ENCODE results near the gene DAB2IP. TPM values are rescaled to one million over a fixed set of nuclear protein-coding genes. Genes with fewer than 3 reads are reported as not detected.

The DAB2IP gene
- total and polyA plus RNA-seq, 2 donors (not counting 1 experiment from before 2014, with no cell fraction given): 14.6 to 16.5 TPM

DNA sequence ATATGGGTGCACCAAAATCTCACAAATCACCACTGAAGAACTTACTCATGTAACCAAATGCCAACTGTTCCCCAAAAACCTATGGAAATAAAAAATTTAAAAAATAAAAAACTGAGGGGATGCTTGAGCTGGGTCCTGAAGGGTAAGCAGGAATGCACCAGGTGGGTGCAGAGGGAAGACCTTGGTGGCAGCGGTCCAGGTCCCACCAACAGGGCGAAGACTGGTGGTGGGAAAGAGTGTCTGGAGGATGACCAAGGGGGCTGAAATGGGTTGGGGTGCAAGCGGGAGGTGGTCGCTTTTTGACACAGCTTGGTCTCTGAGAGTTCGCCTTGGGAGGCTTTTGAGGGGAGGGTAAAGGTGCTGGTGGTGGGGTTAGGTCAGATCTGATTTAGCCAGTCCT lies 3.3 kb upstream of the DAB2IP start:
- Histone ChIP-seq H3K4me1 (ENCODE audit: control insufficient read depth, extremely low read depth, insufficient read depth, low read length) (peaks cover 6% of the 10 kb centered on the region), H3K4me2 (ENCODE audit: extremely low read depth, insufficient read depth, low read length) (no peak overlapping the region), H3K36me3 (ENCODE audit: control insufficient read depth, insufficient read depth, low read length) (no peaks in the 10 kb centered on the region), H4K20me1 (ENCODE audit: control insufficient read depth, extremely low read depth, insufficient read depth, low read length) (no peaks in the 10 kb centered on the region), H2AFZ (ENCODE audit: low read length) (no peak overlapping the region), H3K27ac (ENCODE audit: insufficient read depth, low read length) (no peak overlapping the region), H3K79me2 (ENCODE audit: control insufficient read depth, insufficient read depth, low read length) (no peaks in the 10 kb centered on the region), H3K27me3 (ENCODE audit: control insufficient read depth, insufficient read depth, low read length) (peaks cover 27% of the 10 kb centered on the region), H3K4me3 (replicated peaks in 1 of 4; ENCODE audit: control extremely low read depth in 1 of 4, insufficient read depth in 1 of 4, low read depth in 3 of 4, low read length in 4 of 4) (no peak overlapping the region), H3K9ac (ENCODE audit: insufficient read depth, low read length) (no peak overlapping the region), H3K9me3 (ENCODE audit: control insufficient read depth, insufficient read depth, low read depth, low read length) (no peaks in the 10 kb centered on the region)
- DNase-seq (ENCODE audit: low read depth in 2 of 2): no peak
- no peak for TF ChIP-seq EZH2 (IDR thresholded peaks at IDR 0.05; ENCODE audit: low read length, missing control alignments)
- TF ChIP-seq, protein P1, sequence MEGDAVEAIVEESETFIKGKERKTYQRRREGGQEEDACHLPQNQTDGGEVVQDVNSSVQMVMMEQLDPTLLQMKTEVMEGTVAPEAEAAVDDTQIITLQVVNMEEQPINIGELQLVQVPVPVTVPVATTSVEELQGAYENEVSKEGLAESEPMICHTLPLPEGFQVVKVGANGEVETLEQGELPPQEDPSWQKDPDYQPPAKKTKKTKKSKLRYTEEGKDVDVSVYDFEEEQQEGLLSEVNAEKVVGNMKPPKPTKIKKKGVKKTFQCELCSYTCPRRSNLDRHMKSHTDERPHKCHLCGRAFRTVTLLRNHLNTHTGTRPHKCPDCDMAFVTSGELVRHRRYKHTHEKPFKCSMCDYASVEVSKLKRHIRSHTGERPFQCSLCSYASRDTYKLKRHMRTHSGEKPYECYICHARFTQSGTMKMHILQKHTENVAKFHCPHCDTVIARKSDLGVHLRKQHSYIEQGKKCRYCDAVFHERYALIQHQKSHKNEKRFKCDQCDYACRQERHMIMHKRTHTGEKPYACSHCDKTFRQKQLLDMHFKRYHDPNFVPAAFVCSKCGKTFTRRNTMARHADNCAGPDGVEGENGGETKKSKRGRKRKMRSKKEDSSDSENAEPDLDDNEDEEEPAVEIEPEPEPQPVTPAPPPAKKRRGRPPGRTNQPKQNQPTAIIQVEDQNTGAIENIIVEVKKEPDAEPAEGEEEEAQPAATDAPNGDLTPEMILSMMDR (conservative IDR thresholded peaks at IDR 0.05 in 1 of 2, IDR thresholded peaks at IDR 0.05 in 1 of 2; ENCODE audit: low read depth in 1 of 2, low read length in 2 of 2): no peak

DNA sequence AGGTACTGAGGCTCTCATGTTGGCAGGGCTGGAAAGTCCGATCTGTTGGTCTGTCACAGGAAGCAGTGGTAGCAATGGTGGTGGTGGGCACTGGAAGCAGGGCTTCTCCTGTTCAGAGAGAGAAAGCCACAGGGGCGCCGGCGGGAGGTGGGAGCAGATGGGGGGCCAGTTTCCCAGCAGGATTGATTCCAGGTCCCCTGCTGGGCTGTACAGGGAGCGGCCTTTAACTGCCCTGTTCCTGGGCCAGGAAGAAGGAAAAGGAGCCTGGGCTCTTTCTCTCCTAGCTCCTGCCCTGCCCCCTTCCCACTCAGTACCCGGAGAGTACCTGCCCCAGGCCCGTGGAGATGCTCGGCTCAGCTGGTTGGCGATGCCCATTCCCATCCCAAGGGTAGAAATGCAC lies 2.6 kb upstream of the DAB2IP start:
- H3K4me2 ChIP-seq (ENCODE audit: extremely low read depth, insufficient read depth, low read length): no peak overlapping the region
- H3K4me1 ChIP-seq (ENCODE audit: control insufficient read depth, extremely low read depth, insufficient read depth, low read length): peaks cover 6% of the 10 kb centered on the region
- H4K20me1 ChIP-seq (ENCODE audit: control insufficient read depth, extremely low read depth, insufficient read depth, low read length): no peaks in the 10 kb centered on the region
- TF ChIP-seq EZH2 (IDR thresholded peaks at IDR 0.05; ENCODE audit: low read length, missing control alignments): no peak
- TF ChIP-seq, protein P1 (conservative IDR thresholded peaks at IDR 0.05 in 1 of 2, IDR thresholded peaks at IDR 0.05 in 1 of 2; ENCODE audit: low read depth in 1 of 2, low read length in 2 of 2): no peak
- no peaks in the 10 kb centered on the region for H3K79me2 ChIP-seq (ENCODE audit: control insufficient read depth, insufficient read depth, low read length)
- no peaks in the 10 kb centered on the region for H3K9me3 ChIP-seq (ENCODE audit: control insufficient read depth, insufficient read depth, low read depth, low read length)
- H3K27ac ChIP-seq (ENCODE audit: insufficient read depth, low read length): no peak overlapping the region
- H3K27me3 ChIP-seq (ENCODE audit: control insufficient read depth, insufficient read depth, low read length): peaks cover 31% of the 10 kb centered on the region
- H2AFZ ChIP-seq (ENCODE audit: low read length): no peak overlapping the region
- no peaks in the 10 kb centered on the region for H3K36me3 ChIP-seq (ENCODE audit: control insufficient read depth, insufficient read depth, low read length)
- no peak for DNase-seq (ENCODE audit: low read depth in 2 of 2)
- H3K9ac ChIP-seq (ENCODE audit: insufficient read depth, low read length): no peak overlapping the region
- H3K4me3 ChIP-seq (replicated peaks in 1 of 4; ENCODE audit: control extremely low read depth in 1 of 4, insufficient read depth in 1 of 4, low read depth in 3 of 4, low read length in 4 of 4): no peak overlapping the region

DNA sequence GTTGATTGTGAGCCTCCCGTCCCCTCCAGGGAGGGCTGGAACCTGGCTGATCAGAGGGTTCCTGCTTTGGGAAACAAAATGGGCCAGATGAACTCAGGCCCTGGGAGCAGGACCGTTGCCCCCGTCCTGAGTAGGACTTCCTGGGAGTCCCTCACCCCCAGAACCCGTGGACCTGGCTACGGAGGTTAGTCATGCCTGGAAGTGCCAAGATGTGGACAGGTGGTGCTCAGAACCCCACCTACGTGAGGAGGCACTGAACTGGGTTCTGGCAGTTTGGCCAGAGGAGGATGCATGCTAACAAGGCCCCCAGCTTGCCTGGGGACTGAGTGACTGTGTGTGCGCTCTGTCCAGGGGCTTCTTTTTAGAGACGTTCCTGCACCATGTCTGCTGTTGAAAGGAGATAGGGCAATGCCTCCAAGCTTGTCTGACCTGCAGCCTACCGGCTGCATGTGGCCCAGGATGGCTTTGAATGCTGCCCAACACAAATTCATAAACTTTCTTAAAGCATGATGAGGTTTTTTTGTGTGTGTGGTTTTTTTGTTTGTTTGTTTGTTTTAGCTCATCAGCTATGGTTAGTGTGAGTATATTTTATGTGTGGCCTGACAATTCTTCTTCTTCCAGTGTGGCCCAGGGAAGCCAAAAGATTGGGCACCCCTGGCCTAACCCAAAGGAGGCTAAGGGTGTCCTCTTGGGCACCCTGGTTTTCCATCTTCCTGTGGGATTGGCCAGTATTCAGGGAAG lies 1.8 kb upstream of the DAB2IP start:
- no peak for TF ChIP-seq EZH2 (IDR thresholded peaks at IDR 0.05; ENCODE audit: low read length, missing control alignments)
- TF ChIP-seq, protein P1 (conservative IDR thresholded peaks at IDR 0.05 in 1 of 2, IDR thresholded peaks at IDR 0.05 in 1 of 2; ENCODE audit: low read depth in 1 of 2, low read length in 2 of 2): no peak
- DNase-seq (ENCODE audit: low read depth in 2 of 2): no peak
- H3K4me2 ChIP-seq (ENCODE audit: extremely low read depth, insufficient read depth, low read length): no peak overlapping the region
- no peaks in the 10 kb centered on the region for H4K20me1 ChIP-seq (ENCODE audit: control insufficient read depth, extremely low read depth, insufficient read depth, low read length)
- no peaks in the 10 kb centered on the region for H3K9me3 ChIP-seq (ENCODE audit: control insufficient read depth, insufficient read depth, low read depth, low read length)
- H3K4me1 ChIP-seq (ENCODE audit: control insufficient read depth, extremely low read depth, insufficient read depth, low read length): peaks cover 6% of the 10 kb centered on the region
- H3K27me3 ChIP-seq (ENCODE audit: control insufficient read depth, insufficient read depth, low read length): peaks cover 35% of the 10 kb centered on the region
- H2AFZ ChIP-seq (ENCODE audit: low read length): no peak overlapping the region
- no peaks in the 10 kb centered on the region for H3K36me3 ChIP-seq (ENCODE audit: control insufficient read depth, insufficient read depth, low read length)
- no peak overlapping the region for H3K4me3 ChIP-seq (replicated peaks in 1 of 4; ENCODE audit: control extremely low read depth in 1 of 4, insufficient read depth in 1 of 4, low read depth in 3 of 4, low read length in 4 of 4)
- no peaks in the 10 kb centered on the region for H3K79me2 ChIP-seq (ENCODE audit: control insufficient read depth, insufficient read depth, low read length)
- H3K9ac ChIP-seq (ENCODE audit: insufficient read depth, low read length): no peak overlapping the region
- H3K27ac ChIP-seq (ENCODE audit: insufficient read depth, low read length): no peak overlapping the region
